Fibroblast of mammary gland (primary cell): ENCODE results near the gene SRR.

Source experiments
- DNase-seq: peaks from one replicate; pipeline ENCODE4 v3.0.0-alpha.2; 2010; ENCODE audit warnings: low read depth
- H3K4me3 ChIP-seq: 2 replicates; pipeline ENCODE4 v1.5.1; 2011; ENCODE audit warnings: low read depth, mild to moderate bottlenecking, low read length, moderate library complexity; ENCODE audit not compliant: control insufficient read depth
- TF ChIP-seq, protein P1 (sequence below): conservative IDR thresholded peaks from 2 replicates; pipeline ENCODE4 v1.5.1; 2011; ENCODE audit warnings: low read depth, low read length, inconsistent platforms; ENCODE audit not compliant: control insufficient read depth, insufficient read depth

SRR gene

GRCh38 chr17:2363851-2364762 is 60.4 kb downstream of the SRR start:
- no peak for DNase-seq
- H3K4me3 ChIP-seq: no peak overlapping the region
- TF ChIP-seq, protein P1, sequence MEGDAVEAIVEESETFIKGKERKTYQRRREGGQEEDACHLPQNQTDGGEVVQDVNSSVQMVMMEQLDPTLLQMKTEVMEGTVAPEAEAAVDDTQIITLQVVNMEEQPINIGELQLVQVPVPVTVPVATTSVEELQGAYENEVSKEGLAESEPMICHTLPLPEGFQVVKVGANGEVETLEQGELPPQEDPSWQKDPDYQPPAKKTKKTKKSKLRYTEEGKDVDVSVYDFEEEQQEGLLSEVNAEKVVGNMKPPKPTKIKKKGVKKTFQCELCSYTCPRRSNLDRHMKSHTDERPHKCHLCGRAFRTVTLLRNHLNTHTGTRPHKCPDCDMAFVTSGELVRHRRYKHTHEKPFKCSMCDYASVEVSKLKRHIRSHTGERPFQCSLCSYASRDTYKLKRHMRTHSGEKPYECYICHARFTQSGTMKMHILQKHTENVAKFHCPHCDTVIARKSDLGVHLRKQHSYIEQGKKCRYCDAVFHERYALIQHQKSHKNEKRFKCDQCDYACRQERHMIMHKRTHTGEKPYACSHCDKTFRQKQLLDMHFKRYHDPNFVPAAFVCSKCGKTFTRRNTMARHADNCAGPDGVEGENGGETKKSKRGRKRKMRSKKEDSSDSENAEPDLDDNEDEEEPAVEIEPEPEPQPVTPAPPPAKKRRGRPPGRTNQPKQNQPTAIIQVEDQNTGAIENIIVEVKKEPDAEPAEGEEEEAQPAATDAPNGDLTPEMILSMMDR: no peak

GRCh38 chr17:2364763-2365116 is 61.0 kb downstream of the SRR start:
- H3K4me3 ChIP-seq: no peak overlapping the region
- DNase-seq: no peak
- TF ChIP-seq, protein P1: no peak

DNA sequence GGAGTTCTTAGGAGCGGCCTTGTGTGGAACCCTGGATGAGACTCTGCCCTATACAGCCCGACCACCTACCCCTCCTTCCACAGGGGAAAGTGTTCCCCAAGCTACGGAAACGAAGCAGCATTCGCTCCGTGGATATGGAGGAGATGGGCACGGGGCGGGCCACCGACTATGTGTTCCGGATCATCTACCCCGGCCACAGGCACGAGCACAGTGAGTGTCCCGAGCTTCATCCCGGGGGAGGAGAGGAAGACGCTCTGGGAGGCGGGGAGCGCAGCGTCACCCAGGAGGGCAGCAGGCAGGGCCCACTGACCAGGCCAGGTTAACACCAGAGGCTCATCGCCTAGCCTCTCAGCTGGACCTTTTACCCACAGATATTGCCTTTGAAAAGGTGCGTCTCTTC is 61.4 kb downstream of the SRR start:
- TF ChIP-seq, protein P1: no peak
- no peak overlapping the region for H3K4me3 ChIP-seq

GRCh38 chr17:2366747-2367494 is 63.2 kb downstream of the SRR start:
- no peak overlapping the region for H3K4me3 ChIP-seq
- TF ChIP-seq, protein P1: no peak
- DNase-seq: no peak

More for the DNA sequence above, 61.4 kb downstream of the SRR start:
- DNase-seq: no peak

- H3K4me3 ChIP-seq: no peak overlapping the region
- no peak for DNase-seq
- TF ChIP-seq, protein P1: no peak
Observed at GRCh38 chr17:2368359-2368758, 64.6 kb downstream of the SRR start.

DNA sequence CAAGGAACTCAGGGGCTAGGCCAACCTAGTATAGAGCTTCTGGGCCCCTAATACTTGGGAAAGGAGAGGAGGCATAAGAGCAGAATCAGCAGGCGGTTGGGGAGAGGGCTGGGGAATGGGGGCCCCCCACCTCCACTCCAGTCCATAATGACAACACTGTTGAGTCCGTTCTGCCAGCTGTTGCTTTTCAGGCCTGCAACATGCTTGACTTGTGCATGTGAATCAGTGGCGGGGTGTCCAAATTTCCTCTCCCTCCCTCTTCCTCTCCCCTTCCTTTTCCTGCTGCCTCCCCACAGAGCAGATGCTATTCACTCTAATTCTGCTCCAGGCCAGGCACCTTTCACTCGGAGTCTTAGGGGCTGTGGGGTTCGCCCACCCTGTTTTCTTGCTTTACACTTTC is 65.3 kb downstream of the SRR start:
- H3K4me3 ChIP-seq: no peak overlapping the region
- no peak for DNase-seq
- TF ChIP-seq, protein P1: no peak
